Globus pallidus (tissue), 1 donor: ENCODE data around the gene TOMT.
A peak's percentile ranks its signal among the peaks of the same experiment; 100 is the strongest.

Experiments used
- DNase-seq: peaks from one replicate; pipeline ENCODE4 v3.0.0-alpha.2; 2015; ENCODE audit warnings: low spot score

Gene TOMT, protein sequence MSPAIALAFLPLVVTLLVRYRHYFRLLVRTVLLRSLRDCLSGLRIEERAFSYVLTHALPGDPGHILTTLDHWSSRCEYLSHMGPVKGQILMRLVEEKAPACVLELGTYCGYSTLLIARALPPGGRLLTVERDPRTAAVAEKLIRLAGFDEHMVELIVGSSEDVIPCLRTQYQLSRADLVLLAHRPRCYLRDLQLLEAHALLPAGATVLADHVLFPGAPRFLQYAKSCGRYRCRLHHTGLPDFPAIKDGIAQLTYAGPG

DNA sequence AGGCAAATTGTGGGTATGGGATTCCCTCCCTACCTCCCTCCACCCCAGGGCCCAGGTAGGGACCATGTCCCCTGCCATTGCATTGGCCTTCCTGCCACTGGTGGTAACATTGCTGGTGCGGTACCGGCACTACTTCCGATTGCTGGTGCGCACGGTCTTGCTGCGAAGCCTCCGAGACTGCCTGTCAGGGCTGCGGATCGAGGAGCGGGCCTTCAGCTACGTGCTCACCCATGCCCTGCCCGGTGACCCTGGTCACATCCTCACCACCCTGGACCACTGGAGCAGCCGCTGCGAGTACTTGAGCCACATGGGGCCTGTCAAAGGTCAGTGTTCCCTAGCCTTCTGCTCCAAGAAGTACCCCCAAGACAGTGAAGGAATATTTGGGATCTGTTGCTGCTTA is at the start of gene TOMT:
TSS of gene TOMT (plus strand) at position 37 of the 400 bp plus-strand sequence. CDS start at position 65, 28 bp downstream.
- no peak for DNase-seq

DNA sequence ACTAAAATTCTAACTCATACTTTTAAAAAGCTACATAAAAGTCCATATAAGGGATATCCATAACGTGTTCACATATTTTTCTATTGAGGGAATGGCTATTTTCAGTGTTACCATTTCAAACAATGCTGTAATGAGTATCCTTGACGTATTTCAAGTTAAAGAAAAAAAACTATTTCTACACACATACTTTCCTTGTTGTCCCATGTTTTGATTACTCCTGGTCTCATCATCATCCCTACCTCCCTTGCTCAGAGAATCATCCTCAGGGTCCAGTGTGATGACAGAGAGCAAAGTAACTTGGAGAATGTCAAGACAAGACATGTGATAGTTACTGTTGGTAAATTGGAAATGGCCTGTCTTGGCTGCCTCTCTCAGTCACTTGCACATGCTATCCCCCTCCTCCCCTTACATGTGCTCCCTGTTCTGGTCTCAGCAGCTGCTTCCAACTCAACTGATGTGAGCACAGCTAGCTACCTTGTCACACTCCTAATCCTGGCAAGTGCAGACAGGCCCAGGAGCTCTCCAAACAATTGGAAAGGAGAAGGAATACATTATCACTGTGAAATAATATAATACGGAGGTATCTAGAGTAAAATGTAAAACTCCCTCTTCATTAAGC is 47.2 kb upstream of the TOMT start:
- DNase-seq, result no peak

DNA sequence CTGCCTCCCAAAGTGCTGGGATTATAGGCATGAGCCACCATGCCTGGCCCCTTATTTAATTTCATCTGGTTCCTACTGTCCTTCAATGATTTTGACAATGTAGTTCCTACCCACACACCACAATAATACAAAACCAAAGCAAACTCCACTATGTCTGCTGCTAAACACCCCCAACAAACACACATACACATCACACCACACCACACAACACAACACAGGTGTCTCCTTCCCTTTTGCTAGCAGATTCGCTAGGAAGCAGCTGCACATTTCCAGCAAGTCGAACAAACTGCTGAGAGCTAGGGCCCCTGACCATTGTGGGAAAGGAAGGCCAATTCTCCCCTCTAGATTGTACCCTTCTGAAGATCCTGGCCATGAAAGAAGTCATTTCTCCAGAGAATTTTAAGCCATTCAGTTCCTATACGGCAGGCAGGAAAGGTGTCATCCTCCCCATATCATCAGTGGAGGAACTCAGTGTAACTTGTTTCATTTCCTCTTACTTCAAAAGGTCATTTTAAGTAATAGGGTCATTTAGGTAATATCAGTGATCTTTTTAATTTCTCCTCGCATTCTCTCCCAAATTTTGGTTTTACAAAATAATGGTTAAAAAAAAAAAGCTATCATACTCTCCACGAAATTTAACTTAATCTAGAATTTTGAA is 43.9 kb upstream of the TOMT start:
- no peak for DNase-seq

DNA sequence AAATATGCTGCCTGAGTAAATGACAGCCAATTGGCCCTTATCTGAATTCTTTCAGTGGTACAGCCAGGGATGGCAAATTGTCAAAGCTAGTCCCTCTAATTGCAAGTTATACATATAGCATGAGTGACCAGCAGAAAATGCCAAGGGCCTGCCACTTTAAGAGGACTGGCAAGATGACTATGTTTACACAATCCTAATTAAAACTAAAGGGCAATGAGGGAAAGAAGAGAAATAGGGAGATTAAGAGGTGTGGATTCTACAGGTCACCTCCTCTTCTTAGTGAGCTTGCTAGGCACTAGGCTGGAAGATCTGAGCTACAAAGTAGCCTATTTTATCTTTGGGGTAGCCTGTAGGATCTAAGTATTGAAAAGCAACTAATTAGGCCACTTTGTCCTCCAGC is 38.9 kb upstream of the TOMT start:
- no peak for DNase-seq

DNA sequence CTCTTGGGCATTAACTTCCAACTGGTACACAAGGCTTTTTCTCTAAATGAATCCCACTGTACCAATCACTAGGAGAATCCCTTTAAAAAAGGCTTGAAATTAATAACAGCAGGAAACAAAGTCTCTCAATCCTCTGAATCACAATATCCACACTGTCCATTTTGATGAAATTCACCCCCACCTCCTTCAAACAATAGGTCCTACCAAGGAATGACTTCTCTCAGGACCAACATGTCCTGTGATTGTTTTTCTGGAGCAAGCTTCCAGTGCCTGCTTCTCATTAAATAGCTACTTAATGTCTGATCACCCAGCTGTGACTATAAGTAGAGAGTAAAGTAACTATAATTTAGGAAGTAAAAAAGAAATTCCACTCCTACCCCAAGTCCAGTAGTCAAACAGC is 38.5 kb upstream of the TOMT start:
- DNase-seq, result no peak

DNA sequence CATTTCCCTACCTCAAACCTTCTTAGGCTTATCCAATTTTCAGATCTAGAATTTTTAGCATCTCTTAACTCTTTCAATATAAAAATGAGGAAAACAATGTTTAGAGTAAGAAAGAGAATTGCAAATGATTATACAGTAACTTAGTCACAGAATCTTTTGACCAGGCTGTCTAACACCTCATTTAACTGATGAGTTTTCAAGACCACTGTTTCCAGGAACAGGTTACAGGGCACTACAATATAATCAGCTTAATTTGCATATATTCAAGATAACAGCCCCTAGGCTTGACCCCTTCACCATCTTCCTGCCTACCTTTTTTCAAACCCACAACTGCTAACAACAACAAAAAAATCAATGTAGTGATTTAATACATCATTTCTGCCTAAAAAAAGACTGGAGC is 38.0 kb upstream of the TOMT start:
- DNase-seq, result no peak

DNA sequence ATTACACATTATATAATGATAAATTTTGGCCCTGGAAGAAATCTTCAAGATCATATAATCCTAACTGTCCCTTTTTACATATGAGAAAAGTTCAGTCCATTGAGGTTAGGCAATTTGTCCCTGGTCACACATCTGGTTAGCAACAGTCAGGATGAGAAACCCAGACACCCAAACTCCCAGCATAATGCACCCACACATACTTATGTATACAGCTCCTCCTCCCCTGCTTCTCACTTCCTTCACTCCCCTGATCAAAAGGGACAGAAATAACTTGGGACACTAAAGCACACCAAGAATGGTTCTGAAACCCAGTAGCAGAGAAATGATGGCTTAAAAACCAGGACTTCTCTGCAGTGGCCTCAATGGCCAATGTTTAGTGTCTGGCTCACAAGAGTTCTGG is 36.5 kb upstream of the TOMT start:
- DNase-seq, result no peak

DNA sequence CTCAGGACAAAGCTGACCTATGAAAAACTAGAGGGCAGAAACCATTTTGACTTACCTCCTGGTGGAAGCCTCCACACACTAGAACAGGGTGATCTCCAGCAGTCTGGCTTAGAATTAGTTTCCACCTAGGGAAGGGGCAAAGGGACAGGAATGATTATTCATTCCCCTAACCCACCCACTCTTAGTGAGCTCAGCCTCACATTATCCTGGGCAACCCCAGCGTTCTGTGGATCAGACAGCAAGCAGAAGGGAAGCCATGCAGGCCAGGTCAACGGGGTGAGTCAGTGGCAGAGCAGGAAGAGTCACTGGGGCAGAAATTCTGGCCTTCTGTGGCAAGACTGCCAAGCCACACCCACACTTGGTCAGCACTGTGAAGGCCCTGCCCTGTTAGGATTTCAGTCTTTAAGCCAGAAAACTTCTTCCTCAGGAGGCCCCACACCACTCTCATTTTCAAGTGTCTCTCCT is 35.9 kb upstream of the TOMT start:
- DNase-seq, result peak; percentile 49

DNA sequence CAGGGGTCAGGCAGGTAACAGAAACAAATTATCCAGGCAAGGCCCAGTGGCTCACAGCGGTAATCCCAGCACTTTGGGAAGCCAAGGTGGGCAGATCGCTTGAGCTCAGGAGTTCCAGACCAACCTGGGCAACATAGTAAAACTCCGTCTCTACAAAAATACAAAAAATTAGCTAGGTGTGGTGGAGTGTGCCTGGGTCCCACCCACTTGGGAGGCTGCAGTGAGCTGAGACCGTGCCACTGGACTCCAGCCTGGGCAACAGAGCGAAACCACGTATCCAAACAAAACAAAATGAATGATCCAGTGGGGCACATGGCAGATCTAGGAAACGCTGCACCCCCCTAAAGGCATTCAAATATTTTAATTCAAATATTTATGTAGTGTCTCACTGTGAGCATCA is 35.2 kb upstream of the TOMT start:
- no peak for DNase-seq

DNA sequence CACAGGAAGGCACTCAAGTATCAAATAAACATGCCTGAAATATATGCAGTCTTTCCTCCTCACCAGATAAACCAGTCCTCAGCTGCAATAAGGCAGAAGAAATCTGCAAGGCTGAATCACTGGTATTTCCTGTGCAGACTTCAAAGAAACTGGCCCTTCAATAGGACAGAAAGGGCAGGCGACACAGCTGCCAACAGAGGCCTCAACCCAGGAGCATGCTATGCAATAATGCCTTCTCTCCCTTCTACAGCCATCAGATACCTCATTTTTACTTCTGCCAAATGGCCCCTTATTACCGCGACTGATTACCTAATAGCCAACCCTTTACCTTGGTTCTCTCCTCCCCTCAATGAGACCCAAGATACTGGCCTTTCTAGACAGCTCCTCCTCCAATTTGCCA is 33.4 kb upstream of the TOMT start:
- no peak for DNase-seq

DNA sequence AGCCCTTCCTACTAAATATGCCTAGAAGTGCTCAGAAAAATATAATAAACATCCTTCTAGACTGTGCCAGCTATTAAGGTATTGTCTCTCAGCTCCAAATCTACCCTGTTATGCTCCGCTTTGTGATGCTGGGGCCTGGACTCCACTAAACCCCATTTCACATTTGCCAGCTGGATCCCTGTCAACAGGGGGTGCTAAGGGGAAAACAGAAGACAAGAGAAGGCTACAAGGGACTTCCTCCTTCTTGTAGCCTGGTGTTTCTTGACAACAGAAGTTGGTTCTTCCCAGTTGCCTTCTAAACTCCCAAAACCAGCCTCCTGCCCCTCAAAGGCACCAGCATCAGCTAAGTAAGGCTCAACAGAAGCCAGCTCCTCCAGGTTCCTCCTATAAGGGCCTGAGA is 30.6 kb upstream of the TOMT start:
- no peak for DNase-seq

DNA sequence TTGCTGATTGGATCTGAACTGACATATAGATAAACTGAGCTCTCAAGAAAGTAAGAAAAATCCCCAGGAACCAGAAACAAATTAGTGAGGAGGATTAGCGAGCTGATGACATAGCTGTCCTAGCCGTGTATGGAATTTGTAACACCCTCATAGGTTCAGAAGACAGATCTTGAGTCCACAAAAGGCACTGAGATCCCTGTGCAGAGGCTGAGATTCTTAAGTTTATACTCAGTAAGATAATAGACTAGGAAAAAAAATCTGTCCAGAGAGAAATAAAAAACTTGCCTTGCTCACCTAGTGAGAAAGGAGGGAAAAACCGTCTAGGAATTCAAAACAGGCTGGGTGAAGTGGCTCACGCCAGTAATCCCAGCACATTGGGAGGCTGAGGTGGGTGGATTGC is 30.0 kb upstream of the TOMT start:
- DNase-seq, result no peak

DNA sequence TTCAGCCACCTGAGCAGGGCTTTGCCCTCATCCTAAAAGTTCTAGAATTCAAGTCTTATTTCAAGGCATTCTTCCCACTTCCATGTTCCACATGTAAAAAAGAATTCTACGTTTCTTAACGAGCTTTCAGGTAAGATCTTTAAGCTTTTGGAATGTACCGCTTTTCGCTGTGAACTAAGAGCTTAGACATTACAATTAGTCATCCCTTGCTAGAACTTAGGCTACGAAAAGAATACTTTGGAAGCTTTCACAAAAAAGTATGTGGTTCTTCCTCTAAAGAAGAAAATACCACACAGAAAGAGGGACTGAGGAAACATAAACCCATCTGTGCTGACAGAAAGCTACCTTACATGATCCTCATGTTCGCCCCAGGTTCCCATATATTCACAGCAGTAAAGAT is 27.2 kb upstream of the TOMT start:
- no peak for DNase-seq

DNA sequence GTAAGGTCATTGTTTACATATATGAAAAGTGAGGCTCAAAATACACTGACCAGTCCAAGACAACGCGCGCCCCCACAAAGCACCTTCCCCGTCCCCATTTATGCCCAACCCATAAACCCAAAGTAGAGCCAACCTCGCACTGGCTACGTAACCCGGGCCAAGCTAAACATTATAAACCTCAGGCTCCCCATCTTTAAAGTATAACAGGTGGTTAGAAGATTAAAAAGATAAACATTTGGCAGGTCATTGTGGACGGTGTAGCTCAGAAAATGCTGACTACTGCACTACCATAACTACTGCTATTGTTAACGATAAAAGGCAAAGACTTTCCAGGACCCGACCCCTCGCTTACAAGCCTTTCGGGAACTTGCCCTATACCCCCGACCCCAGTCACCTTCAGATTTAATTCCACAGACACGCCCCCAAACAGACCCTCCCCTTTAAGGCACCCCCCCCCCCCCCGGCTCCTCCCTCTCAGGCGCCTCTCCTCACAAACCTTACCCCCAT is 25.9 kb upstream of the TOMT start:
- DNase-seq, result no peak

DNA sequence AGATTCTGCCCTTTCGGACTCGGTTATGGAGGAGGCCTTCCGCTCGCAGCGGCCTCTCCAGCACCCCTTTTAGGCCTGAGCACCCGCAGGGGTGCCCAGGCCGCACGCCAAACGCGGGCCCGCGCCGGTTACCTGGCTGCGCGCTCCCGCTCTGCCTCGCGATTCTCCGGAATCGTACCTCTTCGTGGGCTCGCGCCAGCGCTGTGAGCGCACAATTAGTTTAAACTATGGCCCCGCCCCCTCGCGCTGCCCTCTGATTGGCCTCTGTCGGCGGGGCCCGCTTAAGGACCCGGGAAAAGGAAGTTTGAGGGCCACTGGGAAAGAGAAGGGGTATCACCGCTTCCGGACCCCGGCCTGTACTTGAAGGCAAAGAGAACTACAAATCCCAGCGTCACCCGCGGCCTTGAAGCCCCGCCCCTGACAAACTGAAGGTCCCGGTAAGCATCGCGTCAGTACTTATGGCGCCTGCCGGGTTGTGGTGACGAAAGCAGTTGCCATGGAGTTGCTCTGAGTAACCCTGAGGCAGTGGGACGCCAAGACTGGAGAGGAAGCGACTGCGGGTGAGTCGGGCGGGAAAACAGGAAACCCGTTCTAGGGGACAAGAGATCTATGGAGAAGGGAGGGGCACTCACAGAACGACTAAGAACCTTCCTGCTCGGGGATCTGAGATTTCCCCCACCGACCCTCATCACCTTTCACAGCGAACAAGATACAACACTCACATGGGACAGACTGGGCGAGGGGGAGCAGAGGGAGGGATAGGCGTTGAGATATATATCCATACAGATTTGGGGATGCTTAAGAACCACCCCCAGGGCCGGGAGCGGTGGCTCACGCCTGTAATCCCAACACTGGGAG is 25.2 kb upstream of the TOMT start, which contains the start of the genes LRRC51 and NUMA1:
TSS of gene LRRC51 (plus strand) at position 525 of the 858 bp plus-strand sequence. CDS start 8,234 bp downstream, outside the sequence.
TSS of gene NUMA1 (minus strand) at position 217 of the 858 bp plus-strand sequence. CDS start 44,599 bp downstream, outside the sequence.
- peak; percentile 100 for DNase-seq

DNA sequence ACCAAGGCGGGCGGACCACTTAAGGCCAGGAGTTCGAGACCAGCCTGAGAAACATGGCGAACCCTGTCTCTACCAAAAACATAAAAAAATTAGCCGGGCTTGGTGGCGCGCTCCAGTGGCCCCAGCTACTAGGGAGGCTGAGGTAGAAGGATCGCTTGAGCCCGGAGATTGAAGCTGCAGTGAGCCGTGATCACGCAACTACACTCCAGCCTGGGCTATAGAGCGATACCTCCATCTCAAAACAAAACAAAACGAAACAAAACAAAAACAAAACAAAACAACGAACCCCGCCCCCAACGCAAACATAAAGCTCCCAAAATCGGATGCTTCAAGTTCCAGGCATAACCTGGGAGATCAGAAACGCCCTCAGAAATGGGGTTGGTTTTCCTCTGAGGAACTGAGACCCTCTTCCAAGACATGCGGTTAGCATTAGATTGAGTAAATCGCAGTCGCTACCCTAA is 24.5 kb upstream of the TOMT start:
- DNase-seq, result no peak

DNA sequence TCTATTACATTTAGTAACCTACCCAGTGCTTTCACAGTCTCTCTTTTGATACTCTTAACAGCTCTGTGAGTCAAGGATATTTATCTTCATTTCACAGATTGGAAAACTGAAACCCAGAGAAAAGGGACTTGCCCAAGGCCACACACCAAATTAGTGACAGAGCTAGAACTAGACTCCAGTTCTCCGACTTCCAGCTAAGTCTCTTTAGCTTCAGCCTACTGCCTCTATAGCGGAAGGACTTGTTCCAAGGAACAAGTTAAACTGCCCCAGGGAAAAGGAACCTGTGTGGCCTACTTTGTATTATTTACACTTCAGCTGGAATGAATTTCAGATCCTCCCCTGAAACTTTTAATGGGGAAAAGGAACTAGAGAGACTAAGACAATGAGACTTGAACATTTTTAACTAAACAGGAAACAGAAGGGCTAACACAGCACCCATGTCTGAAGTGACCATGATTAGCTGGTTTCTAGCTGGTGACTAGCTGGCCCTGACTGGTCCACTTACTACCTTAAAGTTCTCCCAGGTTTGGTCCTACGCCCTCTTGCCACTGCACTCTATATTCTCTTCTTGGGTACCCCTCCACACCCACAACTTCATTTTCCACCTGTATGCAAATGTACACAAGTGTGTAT is 23.8 kb upstream of the TOMT start:
- no peak for DNase-seq

DNA sequence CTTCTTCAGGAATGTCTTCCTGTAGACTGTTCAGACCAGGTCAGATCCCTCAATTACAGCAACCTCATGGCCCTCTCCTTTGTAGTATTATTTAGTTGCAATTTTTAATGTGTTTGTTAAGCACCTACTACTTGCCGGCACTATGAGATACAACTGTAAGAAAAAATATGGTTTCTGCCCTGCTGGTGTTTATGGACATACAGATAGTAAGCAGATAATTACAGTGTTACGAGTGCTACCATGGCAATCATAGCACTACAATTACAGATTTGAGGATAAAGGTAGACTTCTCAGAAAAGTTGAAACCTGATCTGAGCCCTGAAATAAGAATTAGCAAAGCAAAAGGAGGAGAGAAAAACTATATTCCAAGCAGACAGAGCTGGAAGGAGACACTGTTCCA is 22.3 kb upstream of the TOMT start:
- no peak for DNase-seq

DNA sequence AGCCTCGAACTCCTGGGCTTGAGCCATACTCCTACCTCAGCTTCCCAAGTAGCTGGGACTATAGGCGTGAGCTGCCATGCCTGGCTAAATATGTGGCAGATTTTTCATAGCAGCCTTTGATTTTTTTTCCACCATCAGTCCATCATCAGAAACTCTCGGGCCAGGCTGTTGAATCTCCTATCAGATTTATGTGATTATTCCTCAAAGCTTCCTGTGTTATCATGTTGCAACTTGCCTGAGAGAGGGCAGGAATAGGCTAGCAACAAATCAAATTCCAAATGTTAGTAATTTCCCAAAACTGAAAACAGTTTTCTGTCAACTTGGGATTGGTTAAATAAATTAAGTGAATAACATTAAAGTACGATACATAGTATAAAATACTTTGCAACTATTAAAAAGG is 21.6 kb upstream of the TOMT start:
- no peak for DNase-seq

DNA sequence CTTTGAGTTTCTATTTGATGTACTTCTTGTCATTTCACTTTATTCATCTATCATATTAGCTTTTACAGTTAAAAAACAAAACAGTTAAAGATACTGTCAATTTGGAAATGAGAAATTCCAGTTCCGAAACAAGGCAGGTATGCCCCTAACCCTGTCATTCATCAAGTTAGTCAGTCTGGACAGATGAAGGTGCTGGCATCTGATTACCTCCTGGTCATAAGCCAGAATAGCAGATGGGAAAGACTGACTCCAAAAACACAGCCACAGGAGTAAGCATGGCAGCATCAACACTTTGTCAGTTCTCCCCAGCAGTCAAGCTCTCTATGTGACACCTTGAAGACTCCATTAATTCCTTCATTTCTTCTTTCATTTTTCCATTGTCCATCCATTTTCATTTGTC is 20.8 kb upstream of the TOMT start:
- no peak for DNase-seq

DNA sequence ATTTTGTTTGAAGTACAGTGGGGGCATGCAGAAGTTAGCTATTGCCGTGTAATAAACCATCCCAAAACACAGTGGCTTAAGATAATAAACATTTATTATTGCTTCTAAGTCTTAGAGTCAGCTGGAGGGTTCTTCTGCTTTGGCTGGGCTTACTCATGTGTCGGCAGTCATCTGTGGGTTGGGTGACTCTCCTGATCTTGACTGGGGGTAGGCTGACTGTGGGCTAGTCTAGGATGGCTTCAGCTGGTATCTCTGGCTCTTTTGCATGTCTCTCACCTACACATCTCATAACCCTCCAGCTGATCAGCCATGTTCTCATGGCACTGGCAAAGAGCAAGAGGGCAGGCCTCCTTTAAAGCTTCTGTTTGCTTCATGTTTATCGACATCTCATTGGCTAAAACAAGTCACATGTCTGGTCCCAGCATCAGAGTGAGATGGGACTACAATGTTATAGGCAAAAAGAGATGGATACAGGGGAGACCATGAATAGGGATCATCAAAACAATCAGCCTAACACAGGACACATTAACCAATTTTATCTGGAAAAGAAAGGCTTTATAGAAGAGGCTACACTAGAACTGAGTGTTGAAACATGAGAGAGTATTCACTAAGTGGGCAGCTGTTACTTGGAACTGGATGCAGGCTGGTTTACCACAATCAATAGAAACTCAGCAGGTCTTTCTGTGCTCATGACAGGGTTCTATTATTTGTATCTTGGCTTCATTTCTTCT is 19.9 kb upstream of the TOMT start:
- DNase-seq, result peak; percentile 91
